CMK (cell line): ENCODE measurements around the gene TENM4.

Source experiments
- DNase-seq: peaks from one replicate; pipeline ENCODE4 v3.0.0-alpha.2; 2010; ENCODE audit warnings: low read depth

TENM4 gene

GRCh38 chr11:78657968-78658839, 782.6 kb downstream of the TENM4 start:
- DNase-seq: no peak

GRCh38 chr11:78657441-78657840, 783.4 kb downstream of the TENM4 start:
- no peak for DNase-seq

- DNase-seq: no peak
These were observed 783.8 kb downstream of the TENM4 start for GRCh38 chr11:78656984-78657383.

GRCh38 chr11:78656327-78656726, 784.5 kb downstream of the TENM4 start:
- no peak for DNase-seq

GRCh38 chr11:78655561-78655960, 785.3 kb downstream of the TENM4 start:
- no peak for DNase-seq

- DNase-seq: no peak
These were observed 786.0 kb downstream of the TENM4 start for GRCh38 chr11:78654866-78655265.

GRCh38 chr11:78654071-78654470, 786.8 kb downstream of the TENM4 start:
- no peak for DNase-seq

- DNase-seq: no peak
These were observed 787.4 kb downstream of the TENM4 start for GRCh38 chr11:78653294-78653909.

DNA sequence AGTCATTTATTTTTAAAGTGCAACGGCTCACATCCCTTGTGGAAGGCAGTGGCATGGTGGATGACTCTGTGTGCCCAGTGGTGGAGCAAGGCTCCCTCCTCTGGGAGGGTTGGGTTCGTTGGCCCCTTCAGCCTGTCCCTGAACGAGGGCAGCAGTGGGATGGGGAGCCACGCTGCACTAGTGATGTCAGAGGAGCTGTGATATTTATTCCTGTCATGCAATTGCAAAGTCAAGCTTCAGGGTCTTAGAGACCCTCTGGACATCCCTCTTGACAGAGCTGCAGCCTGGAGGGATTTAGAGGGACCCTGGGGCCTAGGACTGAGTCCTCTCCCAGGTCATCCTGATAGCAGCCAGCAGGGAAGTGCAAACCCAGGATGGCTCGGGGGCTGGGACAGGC, 788.0 kb downstream of the TENM4 start:
- DNase-seq: no peak

GRCh38 chr11:78651923-78652842, 788.6 kb downstream of the TENM4 start:
- no peak for DNase-seq

- no peak for DNase-seq
These were observed 789.6 kb downstream of the TENM4 start for GRCh38 chr11:78651136-78651775.

- no peak for DNase-seq
These were observed 791.2 kb downstream of the TENM4 start for GRCh38 chr11:78649361-78650215.

GRCh38 chr11:78647986-78648875, 792.6 kb downstream of the TENM4 start:
- DNase-seq: no peak

DNA sequence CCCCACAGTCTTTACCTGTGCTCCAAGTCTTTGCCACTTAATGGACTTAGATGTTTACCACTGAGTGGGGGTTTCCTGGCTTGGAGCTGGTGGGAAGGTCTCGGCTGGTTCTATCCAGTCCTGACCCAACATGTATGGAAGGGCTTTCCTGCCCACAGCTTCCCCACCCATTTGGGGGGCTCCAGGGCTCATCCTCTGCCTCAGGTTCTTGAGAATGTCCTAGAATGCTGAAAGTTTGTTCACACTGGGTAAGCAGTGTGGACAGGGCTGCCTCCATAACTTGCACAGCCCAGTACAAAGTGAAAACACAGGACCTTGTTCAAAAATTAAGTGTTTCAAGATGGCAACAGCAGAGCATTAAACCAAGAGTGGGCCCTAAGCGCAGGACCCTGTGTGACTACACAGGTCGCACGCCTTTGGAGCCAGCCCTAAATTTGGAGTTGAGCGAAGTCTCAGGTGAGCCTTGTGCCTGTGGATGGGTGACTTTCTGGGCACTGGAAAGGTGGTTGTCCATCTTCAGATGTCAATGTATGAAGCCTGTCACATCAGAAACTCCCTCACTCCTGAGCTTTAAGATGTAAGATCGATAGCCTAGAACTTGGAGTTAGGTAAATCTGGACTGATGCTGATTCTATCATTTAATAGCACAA, 793.4 kb downstream of the TENM4 start:
- no peak for DNase-seq

GRCh38 chr11:78646564-78647185, 794.2 kb downstream of the TENM4 start:
- DNase-seq: peak; percentile 3

DNA sequence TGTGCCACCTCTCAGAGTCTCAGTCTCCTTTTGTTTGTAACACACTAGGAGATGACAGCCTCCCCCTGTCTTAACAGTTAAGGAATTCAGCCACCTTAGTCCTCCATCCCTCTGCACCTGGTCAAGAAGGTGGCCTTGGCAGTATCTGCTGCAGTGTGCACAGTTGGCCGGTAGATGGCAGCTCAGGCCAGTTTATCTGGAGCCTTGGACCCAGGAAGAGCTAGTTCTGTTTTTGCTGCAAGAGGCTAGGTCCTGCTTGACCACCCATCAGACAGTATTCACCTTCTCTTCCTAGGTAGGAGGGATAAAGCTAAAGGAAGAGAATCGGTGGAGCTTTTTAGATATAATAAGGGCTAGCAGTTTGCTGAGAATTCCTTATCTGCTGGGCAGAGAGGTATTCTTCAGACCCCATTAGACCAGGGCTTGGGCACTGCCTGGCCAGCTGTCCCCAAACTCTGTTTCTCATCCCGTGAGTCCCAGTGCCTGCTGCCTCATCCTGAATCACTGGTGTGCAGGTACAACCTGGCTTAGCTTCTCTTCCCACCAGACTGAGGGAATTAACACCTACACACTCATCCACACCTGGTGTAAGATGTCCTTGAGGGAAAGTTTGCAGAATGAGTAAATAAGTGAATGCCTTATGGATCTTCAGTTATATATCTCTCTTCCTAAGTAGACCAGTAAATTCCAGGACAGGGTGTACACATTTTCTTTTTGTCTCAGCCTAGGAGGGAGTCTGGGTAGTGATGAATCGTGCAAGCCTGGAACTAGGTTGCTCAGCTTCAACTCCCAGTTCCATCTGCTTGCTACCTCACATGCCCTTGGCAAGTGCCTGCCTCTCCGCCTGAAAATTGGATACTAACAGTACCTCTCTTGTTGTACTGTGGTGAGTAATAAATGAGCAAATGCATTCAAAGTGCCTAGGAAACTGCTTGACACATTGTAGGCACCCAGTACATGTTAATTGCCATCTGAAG, 795.3 kb downstream of the TENM4 start:
- peak; percentile 46 for DNase-seq

GRCh38 chr11:78643676-78644056, 797.2 kb downstream of the TENM4 start:
- no peak for DNase-seq
